Measurements from ENCODE around the gene LINC01488. TPM values are rescaled to one million over a fixed set of nuclear protein-coding genes. Genes with fewer than 3 reads are reported as not detected.

Gene LINC01488
- total RNA-seq, 2 donors from 2014 or later: not detected

- intact Hi-C loops (cut with DNase I): no loop called here
- DNase-seq (ENCODE audit: low spot score): peak; percentile 83
These were observed 37.5 kb upstream of the LINC01488 start for GRCh38 chr11:69443968-69444364.

DNA sequence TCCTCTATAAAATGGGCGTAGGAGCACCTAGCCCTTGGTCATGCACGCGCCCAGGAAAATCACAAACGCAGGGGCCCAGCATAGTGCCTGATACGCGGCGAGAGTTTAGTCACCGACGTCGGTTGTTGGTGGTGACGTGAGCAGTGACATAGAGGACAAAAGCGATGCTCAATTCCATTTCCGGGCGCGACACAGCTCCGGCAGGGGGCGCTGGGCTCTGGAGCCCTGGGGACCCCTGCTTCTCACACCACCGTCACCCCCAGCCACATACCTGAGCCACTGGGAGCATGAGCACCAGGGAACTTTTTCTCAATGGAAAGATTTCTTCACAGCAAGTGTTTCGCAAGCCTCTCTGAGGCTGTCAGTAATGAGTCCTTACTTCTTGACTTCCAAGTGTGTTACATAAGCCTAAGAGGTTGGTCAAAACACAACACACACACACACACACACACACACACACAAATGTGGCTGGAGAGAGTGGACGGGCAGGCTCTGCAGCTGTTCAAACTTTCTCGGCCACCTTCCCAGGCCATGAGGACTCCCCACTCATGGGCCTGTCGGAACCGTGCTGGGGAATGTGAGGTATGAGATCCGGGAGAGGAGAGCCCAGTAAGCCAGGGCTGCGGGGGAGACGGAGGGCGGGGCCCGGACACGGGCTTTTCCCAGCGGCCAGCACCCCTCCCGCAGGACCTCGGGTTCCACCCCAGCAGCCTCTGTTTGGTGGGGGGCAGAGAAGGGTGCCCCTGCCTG, 36.9 kb upstream of the LINC01488 start:
- intact Hi-C loops (cut with DNase I): no loop called here
- DNase-seq (ENCODE audit: low spot score): peak; percentile 86

GRCh38 chr11:69445131-69445470, 36.4 kb upstream of the LINC01488 start:
- no peak for DNase-seq (ENCODE audit: low spot score)
- intact Hi-C loops (cut with DNase I): no loop called here

DNA sequence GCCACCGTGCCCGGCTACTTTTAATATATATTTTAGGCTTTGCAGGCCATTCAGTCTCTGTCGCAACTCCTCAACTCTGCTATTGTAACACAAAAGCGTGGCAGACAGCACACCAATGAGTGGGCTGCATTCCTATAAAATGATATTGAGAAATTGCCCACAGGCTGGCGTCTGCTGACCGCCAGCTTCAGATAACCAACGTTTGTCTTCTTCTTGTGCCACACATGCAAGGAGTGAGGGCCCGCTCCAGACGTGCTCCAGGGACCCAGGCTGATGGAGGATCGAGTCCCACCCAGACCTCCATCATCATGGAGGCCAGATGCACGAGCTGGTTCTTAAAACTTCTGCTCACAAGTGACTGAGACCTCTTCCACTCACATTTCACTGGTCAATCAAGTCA, 35.4 kb upstream of the LINC01488 start:
- peak; percentile 72 for DNase-seq (ENCODE audit: low spot score)
- intact Hi-C loops (cut with DNase I): no loop called here

- intact Hi-C loops (cut with DNase I): no loop called here
- DNase-seq (ENCODE audit: low spot score): peak; percentile 44
These were observed 33.7 kb upstream of the LINC01488 start for GRCh38 chr11:69447786-69448185.

DNA sequence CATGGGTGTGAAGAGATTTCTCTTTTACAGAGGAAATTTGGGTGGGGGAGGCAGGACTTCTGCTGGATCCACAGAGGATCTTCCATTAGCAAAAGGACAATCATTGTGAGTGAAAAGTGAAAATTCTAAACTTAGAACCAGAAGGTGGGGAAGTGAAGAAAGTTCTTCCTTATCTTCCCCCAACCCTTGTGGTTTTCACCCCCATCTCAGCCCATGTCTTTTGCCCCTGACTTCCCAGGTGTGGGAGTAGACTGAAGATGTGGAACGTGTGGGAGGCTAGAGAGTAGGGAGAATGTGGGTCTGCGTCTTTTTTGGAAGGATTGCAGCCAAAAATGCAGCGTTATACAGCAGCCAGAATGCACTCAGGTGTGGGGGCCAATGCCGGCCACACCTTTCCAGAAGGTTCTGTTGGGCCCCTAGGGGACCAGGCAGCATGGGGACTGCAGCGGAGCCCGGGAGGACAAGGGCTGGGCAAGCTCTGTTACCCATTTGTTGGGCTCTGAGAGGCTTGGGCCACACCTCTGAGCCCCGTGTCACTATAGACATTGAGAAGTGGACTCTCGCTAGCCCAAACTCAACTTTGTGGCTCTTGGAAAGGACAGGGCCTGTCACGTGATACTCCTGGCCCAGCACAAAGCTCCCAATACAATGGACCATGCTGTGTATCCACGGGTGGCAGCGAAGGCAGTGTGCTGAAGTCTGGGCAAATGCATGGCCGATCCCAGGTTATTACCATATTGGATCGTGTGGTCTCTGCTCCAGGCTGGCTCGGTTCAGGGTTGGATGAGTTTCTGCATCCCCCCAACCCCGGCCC, 32.8 kb upstream of the LINC01488 start:
- intact Hi-C loops (cut with DNase I): no loop called here
- peak; percentile 52 for DNase-seq (ENCODE audit: low spot score)

GRCh38 chr11:69449320-69450063, 32.0 kb upstream of the LINC01488 start:
- DNase-seq (ENCODE audit: low spot score): peak; percentile 93
- intact Hi-C loops (cut with DNase I): loop anchor here in 1 of 2 donors (10.0 kb wide), 1 partner anchor 175 kb away; no protein-coding TSS in a partner anchor

GRCh38 chr11:69450064-69450856, 31.2 kb upstream of the LINC01488 start:
- no peak for DNase-seq (ENCODE audit: low spot score)
- intact Hi-C loops (cut with DNase I): loop anchor here in 1 of 2 donors (10.0 kb wide), 1 partner anchor 175 kb away; no protein-coding TSS in a partner anchor

- intact Hi-C loops (cut with DNase I): loop anchor here in 1 of 2 donors (10.0 kb wide), 1 partner anchor 174 kb away; no protein-coding TSS in a partner anchor
- DNase-seq (ENCODE audit: low spot score): no peak
These were observed 30.6 kb upstream of the LINC01488 start for GRCh38 chr11:69450857-69451220.

DNA sequence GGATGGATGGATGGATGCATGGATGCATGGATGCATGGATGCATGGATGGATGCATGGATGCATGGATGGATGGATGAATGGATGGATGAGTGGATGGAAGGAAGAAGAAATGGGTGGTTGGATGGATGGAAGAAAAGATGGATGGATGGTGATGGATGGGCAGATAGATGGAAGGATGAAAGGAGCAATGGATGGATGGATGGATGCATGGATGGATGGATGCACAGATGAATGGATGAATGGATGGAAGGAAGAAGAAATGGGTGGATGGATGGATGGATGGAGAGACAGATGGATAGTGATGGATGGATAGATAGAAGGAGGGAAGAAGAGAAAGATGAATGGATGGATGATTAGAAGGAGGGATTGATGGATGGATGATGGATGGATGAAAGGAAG, 30.2 kb upstream of the LINC01488 start:
- intact Hi-C loops (cut with DNase I): loop anchor here in 1 of 2 donors (10.0 kb wide), 1 partner anchor 174 kb away; no protein-coding TSS in a partner anchor

GRCh38 chr11:69452206-69452987, 29.1 kb upstream of the LINC01488 start:
- intact Hi-C loops (cut with DNase I): loop anchor here in 1 of 2 donors (10.0 kb wide), 1 partner anchor 172 kb away; no protein-coding TSS in a partner anchor
- DNase-seq (ENCODE audit: low spot score): no peak

More for the DNA sequence above, 30.2 kb upstream of the LINC01488 start:
- DNase-seq (ENCODE audit: low spot score): no peak

- no peak for DNase-seq (ENCODE audit: low spot score)
- intact Hi-C loops (cut with DNase I): loop anchor here in 1 of 2 donors (1.0 to 10.0 kb wide), 2 partner anchors 172 to 336 kb away; no protein-coding TSS in a partner anchor
These were observed 28.3 kb upstream of the LINC01488 start for GRCh38 chr11:69453151-69453550.

- intact Hi-C loops (cut with DNase I): loop anchor here in 1 of 2 donors (10.0 kb wide), 1 partner anchor 171 kb away; no protein-coding TSS in a partner anchor
- DNase-seq (ENCODE audit: low spot score): no peak
These were observed 27.4 kb upstream of the LINC01488 start for GRCh38 chr11:69454018-69454417.

DNA sequence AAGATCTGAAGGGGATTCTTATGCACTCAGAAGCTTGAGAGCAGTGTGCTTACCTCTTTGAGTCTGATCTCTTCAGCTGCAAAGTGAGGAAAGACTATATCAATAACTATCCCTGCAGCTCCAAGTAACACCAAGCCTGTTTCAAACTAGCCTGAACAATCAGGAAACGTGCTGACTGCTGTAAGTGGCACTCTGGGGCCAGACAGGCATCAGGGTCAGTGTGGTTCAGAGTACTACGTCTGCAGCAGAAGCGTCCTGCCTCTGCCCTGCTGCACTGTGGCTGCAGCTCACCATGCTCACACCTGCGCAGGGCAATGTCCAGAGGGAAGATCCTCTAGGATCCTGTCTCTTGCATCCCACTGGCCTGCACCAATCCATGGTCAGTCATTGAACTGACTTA, 25.5 kb upstream of the LINC01488 start:
- intact Hi-C loops (cut with DNase I): loop anchor here in 1 of 2 donors (10.0 kb wide), 1 partner anchor 169 kb away; no protein-coding TSS in a partner anchor
- peak; percentile 36 for DNase-seq (ENCODE audit: low spot score)

DNA sequence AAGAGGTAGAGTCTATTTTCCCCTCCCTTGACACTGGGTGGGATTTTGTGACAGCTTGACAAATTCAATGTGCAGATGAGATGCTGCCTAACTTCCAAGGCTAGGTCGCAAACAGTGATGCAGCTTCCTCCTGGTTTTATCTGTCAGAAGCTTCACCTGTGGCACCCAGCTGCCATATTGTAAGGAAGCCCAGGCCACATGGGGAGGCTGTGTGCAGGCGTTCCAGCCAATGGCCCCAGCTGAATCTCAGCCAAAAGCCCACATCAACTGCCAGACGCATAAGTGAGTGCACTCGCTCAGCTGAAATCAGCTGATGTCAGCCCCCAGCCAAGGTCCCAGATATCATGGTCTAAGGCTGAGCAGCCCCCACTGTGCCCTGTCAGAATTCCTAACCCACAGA, 24.8 kb upstream of the LINC01488 start:
- intact Hi-C loops (cut with DNase I): loop anchor here in 1 of 2 donors (10.0 kb wide), 1 partner anchor 168 kb away; no protein-coding TSS in a partner anchor
- peak; percentile 20 for DNase-seq (ENCODE audit: low spot score)

DNA sequence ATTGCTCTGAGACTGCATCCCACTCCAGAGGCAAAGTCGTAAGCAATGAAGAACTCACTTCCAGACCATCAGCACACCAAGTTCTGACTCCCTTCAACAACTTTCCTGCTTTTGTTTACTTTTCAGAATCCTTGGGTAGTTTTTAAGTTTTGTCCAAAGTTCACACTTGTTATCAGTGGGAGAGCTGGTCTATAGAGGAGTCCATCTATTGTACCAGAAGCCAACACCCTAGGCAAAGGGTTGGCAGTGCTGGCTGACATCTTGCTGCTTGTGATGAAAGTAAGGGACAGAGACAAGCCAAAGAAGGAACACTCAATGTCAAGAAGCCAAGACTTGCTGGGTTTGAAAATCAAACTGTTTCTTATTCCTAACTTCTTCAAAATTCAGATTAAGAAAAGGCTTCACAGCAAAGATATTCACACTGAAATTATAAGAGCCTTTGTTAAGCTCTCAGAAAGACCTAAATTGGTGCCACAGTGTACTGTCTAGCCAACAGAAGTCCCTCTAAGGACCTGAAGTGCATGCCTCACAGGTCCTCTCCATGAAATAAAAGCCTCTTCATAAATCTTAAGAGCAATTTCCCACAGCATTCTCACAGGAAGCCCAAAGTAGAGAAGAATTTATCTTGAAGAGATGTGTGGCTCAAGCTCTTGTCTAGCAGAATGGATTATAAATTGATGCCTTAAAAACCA, 21.5 kb upstream of the LINC01488 start:
- intact Hi-C loops (cut with DNase I): loop anchor here in 1 of 2 donors (10.0 kb wide), 1 partner anchor 165 kb away; no protein-coding TSS in a partner anchor
- no peak for DNase-seq (ENCODE audit: low spot score)
